Caco-2 (cell line): ENCODE data around the gene WASHC3. TPM values are rescaled to one million over a fixed set of nuclear protein-coding genes. Genes with fewer than 3 reads are reported as not detected.

ENCODE experiments used
- BruUV-seq: library from RNA; stranded (reverse); fragments of 400-500 nt; replicated peaks from 2 replicates; lab custom pipeline; 2021; lab: Mats Ljungman, UMichigan
- CTCF ChIA-PET: fragments of 300-600 bp; sonication (Branson Sonifier 250); formaldehyde crosslinking; loops from one replicate; lab custom pipeline; 2022; ENCODE audit warnings: antibody characterized with exemption; lab: Charles Lee
- POLR2A ChIA-PET: fragments of 300-600 bp; sonication (Branson Sonifier 250); formaldehyde crosslinking; loops from one replicate; lab custom pipeline; 2022; ENCODE audit warnings: antibody characterized with exemption; lab: Charles Lee
- DNase-seq, 2 experiments: peaks; one replicate each; pipeline versions ENCODE4 v3.0.0 to v3.0.0-alpha.2; 2020 to 2022
- H3K27me3 ChIP-seq: replicated peaks from 2 replicates; pipeline ENCODE4 v1.6.0; 2011; ENCODE audit warnings: low read length; ENCODE audit not compliant: control insufficient read depth, insufficient read depth
- H3K36me3 ChIP-seq: 2 replicates; pipeline ENCODE4 v1.5.1; 2011; ENCODE audit warnings: low read length; ENCODE audit not compliant: control insufficient read depth, insufficient read depth
- H3K4me1 ChIP-seq: fragments of 250-450 bp; sonication (Bioruptor Pico); 2 replicates; pipeline ENCODE4 v1.5.1; 2020; ENCODE audit warnings: mild to moderate bottlenecking
- H3K4me3 ChIP-seq: 2 replicates; pipeline ENCODE4 v1.5.1; 2011; ENCODE audit warnings: low read depth, mild to moderate bottlenecking, control low read depth, low read length
- H3K9me3 ChIP-seq: fragments of 250-450 bp; sonication (Bioruptor Pico); 2 replicates; pipeline ENCODE4 v1.5.1; 2020; ENCODE audit warnings: mild to moderate bottlenecking, moderate library complexity
- H3K27ac Mint-ChIP-seq: one replicate; pipeline ENCODE4 v1.8.0; 2022; ENCODE audit warnings: mixed read lengths; ENCODE audit not compliant: unreplicated experiment
- H3K27me3 Mint-ChIP-seq: one replicate; pipeline ENCODE4 v1.8.0; 2022; ENCODE audit warnings: mixed read lengths; ENCODE audit not compliant: insufficient read depth, unreplicated experiment
- H3K36me3 Mint-ChIP-seq: one replicate; pipeline ENCODE4 v1.8.0; 2022; ENCODE audit warnings: mild to moderate bottlenecking, mixed read lengths; ENCODE audit not compliant: insufficient read depth, unreplicated experiment
- H3K4me1 Mint-ChIP-seq: one replicate; pipeline ENCODE4 v1.8.0; 2022; ENCODE audit warnings: low read depth, mixed read lengths; ENCODE audit not compliant: unreplicated experiment
- H3K4me3 Mint-ChIP-seq: one replicate; pipeline ENCODE4 v1.8.0; 2022; ENCODE audit warnings: mild to moderate bottlenecking, moderate library complexity, mixed read lengths; ENCODE audit not compliant: unreplicated experiment
- H3K9me3 Mint-ChIP-seq: one replicate; pipeline ENCODE4 v1.8.0; 2022; ENCODE audit warnings: mixed read lengths; ENCODE audit not compliant: unreplicated experiment
- CTCF ChIP-seq, 2 experiments: fragments of 200-600 bp in 1 of 2; IDR thresholded peaks; 1 replicate in 1 of 2; 2 replicates in 1 of 2; pipeline versions ENCODE4 v1.5.1 to v1.8.0; 2011 to 2022; ENCODE audit warnings: antibody characterized with exemption in 1 of 2, control low read depth in 1 of 2, inconsistent platforms in 1 of 2, low read depth in 1 of 2, low read length in 1 of 2, mild to moderate bottlenecking in 1 of 2, moderate library complexity in 1 of 2; ENCODE audit not compliant: insufficient read depth in 1 of 2, severe bottlenecking in 1 of 2, unreplicated experiment in 1 of 2
- intact Hi-C: fragments of 100-400 bp; cut with micrococcal nuclease; formaldehyde crosslinking; loops from one replicate; pipeline ENCODE4 v1.10.0; 2022; ENCODE audit not compliant: unreplicated experiment
- total RNA-seq: library from RNA; stranded (reverse); gene quantifications from 2 replicates; pipeline ENCODE4 v1.2.3, GENCODE V29; 2022

WASHC3 gene
- total RNA-seq, 1 experiment from 2014 or later, result 40.4 TPM

- Histone ChIP-seq H3K9me3 (no peaks in the 10 kb centered on the region), H3K4me1 (peaks cover 7% of the 10 kb centered on the region; the same call in 1 of the 2 replicates), H3K27me3 (no peaks in the 10 kb centered on the region), H3K36me3 (no peaks in the 10 kb centered on the region), H3K4me3 (no peak overlapping the region)
- Mint-ChIP-seq H3K4me3 (no peak overlapping the region), H3K9me3 (no peaks in the 10 kb centered on the region), H3K36me3 (peaks cover 10% of the 10 kb centered on the region), H3K4me1 (no peaks in the 10 kb centered on the region), H3K27me3 (no peaks in the 10 kb centered on the region), H3K27ac (no peak overlapping the region)
- no peak for DNase-seq
- ChIA-PET CTCF (no interaction called here), POLR2A (interaction anchor here (0.6 kb wide), 1 partner anchor 1215 kb away, joined by 4 read pairs; no protein-coding TSS in a partner anchor)
- no peak for TF ChIP-seq CTCF (IDR thresholded peaks at IDR 0.05; ENCODE audit: insufficient read depth in 1 of 2, low read depth in 1 of 2, low read length in 1 of 2, severe bottlenecking in 1 of 2, unreplicated experiment in 1 of 2)
- no TSS peak for BruUV-seq
- intact Hi-C loops, result no loop called here
These were observed 37.0 kb downstream of the WASHC3 start for GRCh38 chr12:102024765-102025164.

GRCh38 chr12:102023343-102023930 is 38.4 kb downstream of the WASHC3 start:
- H3K36me3 ChIP-seq, result no peaks in the 10 kb centered on the region
- H3K4me3 ChIP-seq, result no peak overlapping the region
- ChIA-PET CTCF (no interaction called here), POLR2A (interaction anchor here (0.5 kb wide), 1 partner anchor 876 kb away, joined by 3 read pairs; no protein-coding TSS in a partner anchor)
- no peak for TF ChIP-seq CTCF (IDR thresholded peaks at IDR 0.05; ENCODE audit: insufficient read depth in 1 of 2, low read depth in 1 of 2, low read length in 1 of 2, severe bottlenecking in 1 of 2, unreplicated experiment in 1 of 2)
- DNase-seq, result no peak
- H3K9me3 Mint-ChIP-seq, result no peaks in the 10 kb centered on the region
- no peaks in the 10 kb centered on the region for H3K9me3 ChIP-seq
- no peak overlapping the region for H3K27ac Mint-ChIP-seq
- no peaks in the 10 kb centered on the region for H3K27me3 Mint-ChIP-seq
- no peak overlapping the region for H3K4me3 Mint-ChIP-seq
- H3K36me3 Mint-ChIP-seq, result peaks cover 10% of the 10 kb centered on the region
- H3K27me3 ChIP-seq, result no peaks in the 10 kb centered on the region
- peaks cover 7% of the 10 kb centered on the region; the same call in 1 of the 2 replicates for H3K4me1 ChIP-seq
- no peaks in the 10 kb centered on the region for H3K4me1 Mint-ChIP-seq
- intact Hi-C loops, result no loop called here
- no TSS peak for BruUV-seq

- no peaks in the 10 kb centered on the region for H3K27me3 ChIP-seq
- H3K4me1 ChIP-seq, result peaks cover 7% of the 10 kb centered on the region; the same call in 1 of the 2 replicates
- H3K4me3 ChIP-seq, result no peak overlapping the region
- Mint-ChIP-seq H3K4me3 (no peak overlapping the region), H3K27me3 (no peaks in the 10 kb centered on the region), H3K9me3 (no peaks in the 10 kb centered on the region), H3K4me1 (no peaks in the 10 kb centered on the region), H3K36me3 (peaks cover 6% of the 10 kb centered on the region), H3K27ac (no peak overlapping the region)
- no peak for DNase-seq
- no peak for TF ChIP-seq CTCF (IDR thresholded peaks at IDR 0.05; ENCODE audit: insufficient read depth in 1 of 2, low read depth in 1 of 2, low read length in 1 of 2, severe bottlenecking in 1 of 2, unreplicated experiment in 1 of 2)
- no peaks in the 10 kb centered on the region for H3K36me3 ChIP-seq
- ChIA-PET CTCF (no interaction called here), POLR2A (interaction anchor here (0.5 kb wide), 1 partner anchor 217 kb away, joined by 3 read pairs; no protein-coding TSS in a partner anchor)
- no peaks in the 10 kb centered on the region for H3K9me3 ChIP-seq
- BruUV-seq, result no TSS peak
- intact Hi-C loops, result no loop called here
These were observed 39.5 kb downstream of the WASHC3 start for GRCh38 chr12:102022286-102022685.
